Measurements from ENCODE around the gene LAMA3. TPM values are rescaled to one million over a fixed set of nuclear protein-coding genes. Genes with fewer than 3 reads are reported as not detected.

The LAMA3 gene
- total RNA-seq, 1 experiment from 2014 or later, result 5.6 TPM

- Histone ChIP-seq H2AFZ (ENCODE audit: low read depth, low read length, poor library complexity, severe bottlenecking) (no peak overlapping the region), H3K27me3 (ENCODE audit: insufficient read depth, low read length) (no peaks in the 10 kb centered on the region), H3K79me2 (ENCODE audit: insufficient read depth, low read length) (no peaks in the 10 kb centered on the region), H3K36me3 (ENCODE audit: control insufficient read depth in 1 of 2, insufficient read depth in 2 of 2, low read length in 2 of 2) (no peaks in the 10 kb centered on the region), H3K4me3 (replicated peaks in 1 of 2; ENCODE audit: low read depth in 1 of 2, low read length in 2 of 2) (no peak overlapping the region), H4K20me1 (ENCODE audit: insufficient read depth) (no peaks in the 10 kb centered on the region), H3K4me2 (ENCODE audit: low read length) (no peak overlapping the region), H3K9ac (ENCODE audit: low read length) (no peak overlapping the region), H3K27ac (ENCODE audit: low read depth, low read length) (no peak overlapping the region), H3K4me1 (ENCODE audit: control insufficient read depth in 1 of 2, insufficient read depth in 2 of 2, low read length in 2 of 2) (peaks cover 0 to 3% of the 10 kb centered on the region in 2 experiments; a peak in 1 of 4 replicates), H3K9me3 (ENCODE audit: control insufficient read depth in 1 of 2, insufficient read depth in 1 of 2, low read depth in 1 of 2, low read length in 2 of 2) (no peaks in the 10 kb centered on the region), H3K9me2 (ENCODE audit: insufficient read depth) (no peaks in the 10 kb centered on the region)
- no peak for ATAC-seq
- DNase-seq (ENCODE audit: low read depth, low spot score), result no peak
- RAD21 ChIA-PET (ENCODE audit: low non-redundant PET in 1 of 2, low total read pairs in 2 of 2, uncharacterized antibody in 2 of 2, unreplicated experiment in 2 of 2), result no interaction called here
- CTCF ChIA-PET, result no interaction called here
- intact Hi-C loops (cut with micrococcal nuclease), result no loop called here
- BruUV-seq (replicated peaks), result no TSS peak
- TF ChIP-seq ELF1 (IDR thresholded peaks at IDR 0.05; ENCODE audit: borderline replicate concordance, low read depth) (no peak), EZH2phosphoT487 (IDR thresholded peaks at IDR 0.05; ENCODE audit: borderline replicate concordance) (no peak), ZFX (IDR thresholded peaks at IDR 0.05) (no peak), ZNF274 (IDR thresholded peaks at IDR 0.05; ENCODE audit: low read depth, low read length) (no peak), MAX (IDR thresholded peaks at IDR 0.05) (no peak), SIN3A (IDR thresholded peaks at IDR 0.05; ENCODE audit: low read depth) (no peak), CTCF (IDR thresholded peaks at IDR 0.05 in 2 of 3, conservative IDR thresholded peaks at IDR 0.05 in 1 of 3; ENCODE audit: borderline replicate concordance in 1 of 3, insufficient read depth in 1 of 3, low read depth in 2 of 3, low read length in 2 of 3) (no peak), YY1 (IDR thresholded peaks at IDR 0.05; ENCODE audit: extremely low read depth, insufficient replicate concordance, low read depth, low read length) (no peak), POLR2A (IDR thresholded peaks at IDR 0.05; ENCODE audit: borderline replicate concordance, extremely low read depth, insufficient read depth, insufficient read length) (no peak), EGR1 (IDR thresholded peaks at IDR 0.05; ENCODE audit: low read depth) (no peak), FOSL1 (IDR thresholded peaks at IDR 0.05; ENCODE audit: low read depth) (no peak), ATF3 (IDR thresholded peaks at IDR 0.05) (no peak), POLR2AphosphoS5 (IDR thresholded peaks at IDR 0.05; ENCODE audit: low read depth, low read length) (no peak), RAD21 (IDR thresholded peaks at IDR 0.05; ENCODE audit: low read depth) (no peak), EZH2 (IDR thresholded peaks at IDR 0.05) (no peak), SRF (IDR thresholded peaks at IDR 0.05; ENCODE audit: low read depth) (no peak), TCF7L2 (IDR thresholded peaks at IDR 0.05; ENCODE audit: borderline replicate concordance, extremely low read depth, insufficient read depth, insufficient read length) (no peak), SP1 (IDR thresholded peaks at IDR 0.05; ENCODE audit: low read depth) (no peak)
- POLR2A ChIA-PET, result no interaction called here
These were observed 114.5 kb downstream of the LAMA3 start for GRCh38 chr18:23803755-23804154.

All from HCT116 (cell line).